LNCAP (cell line): ENCODE data around the gene DOCK10.

Experiments
- TF ChIP-seq, protein P1 (sequence below): fragments of 450-650 bp; IDR thresholded peaks from 2 replicates; pipeline ENCODE4 v1.5.1; 2017; ENCODE audit warnings: mild to moderate bottlenecking

Gene DOCK10

DNA sequence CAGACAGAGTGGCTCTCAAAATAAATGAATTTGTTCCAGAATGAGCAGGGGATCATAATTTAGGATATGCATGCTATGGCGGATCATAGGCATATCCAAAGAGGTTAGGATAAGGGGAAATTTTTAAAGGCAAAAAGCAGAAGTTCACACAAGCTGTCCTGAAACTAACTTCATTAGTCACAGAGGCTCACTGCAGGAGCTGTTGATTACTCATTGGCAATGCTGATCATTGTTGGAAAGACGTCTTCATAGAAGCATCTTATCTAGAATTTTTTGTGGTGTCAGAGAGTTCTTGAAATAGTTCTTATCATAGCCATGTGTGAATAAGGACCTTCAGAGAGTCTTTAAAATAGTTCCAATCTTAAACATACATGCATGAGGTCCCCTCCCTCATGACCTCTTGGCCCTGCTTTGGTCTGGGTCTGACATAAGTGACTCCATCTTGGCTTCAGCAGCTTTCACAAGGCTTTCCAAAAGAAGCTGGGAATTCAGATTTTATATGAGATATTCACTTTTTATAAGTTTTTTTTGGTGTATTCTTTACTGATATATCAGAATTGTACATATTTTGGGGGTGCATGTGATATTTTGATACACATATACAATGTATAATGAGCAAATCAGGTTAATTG, 318.6 kb downstream of the DOCK10 start:
- TF ChIP-seq, protein P1, sequence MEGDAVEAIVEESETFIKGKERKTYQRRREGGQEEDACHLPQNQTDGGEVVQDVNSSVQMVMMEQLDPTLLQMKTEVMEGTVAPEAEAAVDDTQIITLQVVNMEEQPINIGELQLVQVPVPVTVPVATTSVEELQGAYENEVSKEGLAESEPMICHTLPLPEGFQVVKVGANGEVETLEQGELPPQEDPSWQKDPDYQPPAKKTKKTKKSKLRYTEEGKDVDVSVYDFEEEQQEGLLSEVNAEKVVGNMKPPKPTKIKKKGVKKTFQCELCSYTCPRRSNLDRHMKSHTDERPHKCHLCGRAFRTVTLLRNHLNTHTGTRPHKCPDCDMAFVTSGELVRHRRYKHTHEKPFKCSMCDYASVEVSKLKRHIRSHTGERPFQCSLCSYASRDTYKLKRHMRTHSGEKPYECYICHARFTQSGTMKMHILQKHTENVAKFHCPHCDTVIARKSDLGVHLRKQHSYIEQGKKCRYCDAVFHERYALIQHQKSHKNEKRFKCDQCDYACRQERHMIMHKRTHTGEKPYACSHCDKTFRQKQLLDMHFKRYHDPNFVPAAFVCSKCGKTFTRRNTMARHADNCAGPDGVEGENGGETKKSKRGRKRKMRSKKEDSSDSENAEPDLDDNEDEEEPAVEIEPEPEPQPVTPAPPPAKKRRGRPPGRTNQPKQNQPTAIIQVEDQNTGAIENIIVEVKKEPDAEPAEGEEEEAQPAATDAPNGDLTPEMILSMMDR, result no peak

DNA sequence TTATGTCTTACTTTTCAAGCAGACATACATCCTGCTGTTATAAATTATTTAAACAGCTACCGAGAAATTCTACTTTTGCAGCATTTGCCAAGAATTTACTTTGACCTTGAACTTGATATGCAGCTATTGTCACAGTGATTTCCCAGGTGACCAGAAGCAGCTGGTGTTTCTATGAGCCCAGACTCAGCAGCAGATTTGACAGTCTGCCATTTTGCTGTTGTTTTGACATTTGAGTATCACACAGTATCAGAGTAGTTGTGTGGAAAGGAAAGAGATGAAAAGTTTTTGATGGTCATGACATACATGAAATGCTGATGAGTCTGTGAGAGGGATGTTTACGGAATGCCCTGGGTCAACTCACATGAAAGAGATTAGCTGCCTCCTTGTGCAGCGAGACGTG, 319.5 kb downstream of the DOCK10 start:
- TF ChIP-seq, protein P1, result no peak

DNA sequence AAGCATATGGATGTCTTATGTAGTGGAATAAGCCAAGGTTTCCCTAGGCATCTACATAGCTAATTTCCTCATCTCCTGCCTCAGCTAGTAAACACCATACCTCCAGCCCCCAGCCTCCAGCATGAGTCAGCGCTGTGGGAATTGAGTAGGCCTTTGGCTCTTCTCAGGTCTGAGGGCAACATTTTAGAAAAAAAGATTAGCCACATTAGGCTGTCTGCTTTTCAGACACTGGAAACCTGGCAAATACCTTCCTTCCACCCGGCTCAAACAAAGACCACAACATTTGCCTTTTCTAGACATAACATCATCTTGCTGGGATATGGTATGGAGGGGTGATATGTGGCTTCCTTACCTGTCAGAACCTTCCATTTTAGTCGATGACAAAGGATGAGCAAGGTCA, 320.0 kb downstream of the DOCK10 start:
- TF ChIP-seq, protein P1, result no peak

DNA sequence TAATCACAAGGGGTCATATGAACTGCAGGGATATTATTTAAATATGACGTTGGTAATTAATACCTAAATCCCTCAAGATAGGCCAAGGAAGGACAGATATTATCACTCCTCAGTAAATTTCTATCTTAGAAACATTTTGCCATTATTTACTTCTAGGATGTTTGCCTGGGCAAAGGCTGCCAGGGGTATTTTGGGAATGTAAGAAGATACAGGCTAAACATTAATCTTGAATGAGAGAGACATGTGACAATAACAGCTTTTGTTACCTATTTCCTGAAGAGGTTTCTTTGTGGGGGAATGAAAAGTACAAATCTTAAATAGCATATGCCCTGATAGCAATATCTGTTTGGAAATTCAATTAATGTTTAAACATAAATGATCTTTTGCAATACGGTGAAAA, 325.3 kb downstream of the DOCK10 start:
- TF ChIP-seq, protein P1, result no peak

DNA sequence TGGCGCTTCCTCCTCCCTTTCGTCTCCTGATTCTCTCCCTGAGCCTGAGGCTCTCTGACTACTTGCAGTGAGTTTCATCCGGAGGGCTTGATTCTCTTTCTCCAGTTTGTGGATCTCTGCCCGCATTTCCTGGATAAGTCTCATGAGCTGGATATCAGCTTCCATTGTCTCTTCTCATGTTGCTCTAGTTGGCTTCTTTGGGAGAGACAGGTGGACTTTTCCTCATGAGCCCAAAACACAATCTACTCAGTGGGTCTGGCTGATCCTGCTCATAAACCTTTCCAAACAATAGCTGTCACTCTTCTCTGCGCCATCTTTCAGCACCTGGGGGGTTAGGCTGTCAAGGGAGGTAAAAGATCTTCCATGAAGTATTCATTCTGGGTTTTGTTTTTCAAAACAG, 326.1 kb downstream of the DOCK10 start, which contains the start of gene CCDC195:
CCDC195 (minus strand) TSS at position 165 of the 400 bp plus-strand sequence; CDS start at position 165, 0 bp downstream.
- TF ChIP-seq, protein P1, result no peak
